Naive thymus-derived CD4-positive, alpha-beta T cell (primary cell): ENCODE measurements around the gene FAM78B. TPM values are rescaled to one million over a fixed set of nuclear protein-coding genes. Genes with fewer than 3 reads are reported as not detected.

Experiments
- ATAC-seq: fragments of 150-1000 bp; cut with Tn5 transposase; 2 replicates; pipeline ENCODE4 v1.10.0; 2021; ENCODE audit warnings: mild to moderate bottlenecking, moderate library complexity
- CTCF ChIA-PET: fragments of 350-600 bp; sonication (Branson Sonifier 250); formaldehyde crosslinking; loops from one replicate; lab custom pipeline; 2021; ENCODE audit warnings: antibody characterized with exemption; lab: Charles Lee
- POLR2A ChIA-PET: fragments of 350-600 bp; sonication (Branson Sonifier 250); formaldehyde crosslinking; loops from one replicate; lab custom pipeline; 2021; ENCODE audit warnings: antibody characterized with exemption, inconsistent platforms; lab: Charles Lee
- DNase-seq, 9 donors: peaks; one replicate each; pipeline versions ENCODE4 v3.0.0 to v3.0.0-alpha.2; 2020 to 2022; ENCODE audit warnings: mixed read lengths in 1 of 9
- H3K27ac ChIP-seq: one replicate; pipeline ENCODE4 v1.7.0; 2013; ENCODE audit warnings: mild to moderate bottlenecking, low read depth, low read length, moderate library complexity
- H3K27me3 ChIP-seq, 2 donors: one replicate each; pipeline ENCODE4 v1.7.0; 2013; ENCODE audit warnings: low read length in 2 of 2, mild to moderate bottlenecking in 2 of 2, moderate library complexity in 2 of 2; ENCODE audit not compliant: control insufficient read depth in 2 of 2, insufficient read depth in 2 of 2
- H3K36me3 ChIP-seq, 3 experiments: 1 replicate in 2 of 3; 2 replicates in 1 of 3; pipeline ENCODE4 v1.7.0; 2013; ENCODE audit warnings: low read length in 3 of 3, mild to moderate bottlenecking in 3 of 3, moderate library complexity in 1 of 3; ENCODE audit not compliant: insufficient read depth in 3 of 3, control insufficient read depth in 2 of 3
- H3K4me1 ChIP-seq, 2 donors: one replicate each; pipeline ENCODE4 v1.7.0; 2013; ENCODE audit warnings: low read length in 2 of 2, mild to moderate bottlenecking in 2 of 2, moderate library complexity in 1 of 2; ENCODE audit not compliant: control insufficient read depth in 2 of 2, insufficient read depth in 2 of 2
- H3K4me3 ChIP-seq: 2 replicates; pipeline ENCODE4 v1.7.0; 2013; ENCODE audit warnings: mild to moderate bottlenecking, low read length
- H3K9me3 ChIP-seq, 3 experiments: 1 replicate in 2 of 3; 2 replicates in 1 of 3; pipeline ENCODE4 v1.7.0; 2013; ENCODE audit warnings: low read length in 3 of 3; ENCODE audit not compliant: control insufficient read depth in 2 of 3
- H3K27ac Mint-ChIP-seq, 9 donors: one replicate each; pipeline ENCODE4 v1.8.0; 2020 to 2022; ENCODE audit warnings: mixed read lengths in 9 of 9, mild to moderate bottlenecking in 8 of 9, moderate library complexity in 5 of 9, inconsistent platforms in 2 of 9
- H3K27me3 Mint-ChIP-seq, 5 donors: one replicate each; pipeline ENCODE4 v1.8.0; 2021 to 2022; ENCODE audit warnings: mixed read lengths in 5 of 5, mild to moderate bottlenecking in 1 of 5
- H3K36me3 Mint-ChIP-seq, 5 donors: one replicate each; pipeline ENCODE4 v1.8.0; 2020 to 2022; ENCODE audit warnings: mixed read lengths in 5 of 5, mild to moderate bottlenecking in 3 of 5, inconsistent platforms in 1 of 5
- H3K4me1 Mint-ChIP-seq, 7 donors: one replicate each; pipeline ENCODE4 v1.8.0; 2020 to 2022; ENCODE audit warnings: mixed read lengths in 7 of 7, mild to moderate bottlenecking in 3 of 7, inconsistent platforms in 1 of 7
- H3K4me3 Mint-ChIP-seq, 10 donors: one replicate each; pipeline ENCODE4 v1.8.0; 2020 to 2022; ENCODE audit warnings: mild to moderate bottlenecking in 10 of 10, mixed read lengths in 10 of 10, moderate library complexity in 6 of 10, inconsistent platforms in 2 of 10
- H3K9me3 Mint-ChIP-seq, 11 donors: one replicate each; pipeline ENCODE4 v1.8.0; 2020 to 2022; ENCODE audit warnings: mixed read lengths in 11 of 11, mild to moderate bottlenecking in 4 of 11, inconsistent platforms in 1 of 11, moderate library complexity in 1 of 11
- intact Hi-C, 2 donors: fragments of 100-400 bp; cut with micrococcal nuclease; formaldehyde crosslinking; loops; one replicate each; pipeline ENCODE4 v1.15.1; 2023
- polyA plus RNA-seq, 2 donors: library from polyadenylated mRNA; unstranded; fragments of 300-500 nt; fragmentation: Illumina TruSeq; gene quantifications; one replicate each; pipeline ENCODE4 v1.2.3, GENCODE V29; 2021
- total RNA-seq, 6 experiments: library from RNA in 5 of 6; stranded (reverse) in 5 of 6; gene quantifications; 1 replicate in 5 of 6; 2 replicates in 1 of 6; pipeline ENCODE4 v1.2.3 and lab custom pipeline; 2021 to 2026

Gene FAM78B
- total and polyA plus RNA-seq, 7 experiments from 2014 or later = 0.12 to 0.58 (median 0.45) TPM; not detected in 4

DNA sequence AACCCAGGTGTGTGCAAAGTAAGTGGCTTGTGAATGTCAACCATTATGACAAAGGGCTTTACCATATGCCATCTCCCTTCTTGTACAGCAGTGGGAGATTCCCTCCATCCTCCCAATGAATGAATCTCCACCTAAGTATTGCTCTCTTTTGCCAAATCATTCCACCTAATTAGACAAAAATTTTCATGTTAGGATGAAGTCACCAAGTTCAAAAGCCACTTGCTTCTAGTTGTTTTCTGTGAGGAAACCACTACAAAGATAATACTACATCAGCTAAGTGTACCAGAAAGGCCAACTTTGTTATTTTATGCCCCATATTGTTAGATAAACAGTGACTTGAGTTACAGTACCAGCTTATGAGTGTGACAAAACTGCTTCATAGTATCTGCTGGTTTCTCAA lies 34.3 kb downstream of the FAM78B start:
- Mint-ChIP-seq H3K27ac (no peak overlapping the region), H3K36me3 (peaks cover 0 to 4% (median 0%) of the 10 kb centered on the region in 5 donors), H3K27me3 (peaks cover 2 to 12% (median 5%) of the 10 kb centered on the region in 5 donors), H3K4me3 (no peak overlapping the region), H3K4me1 (no peaks in the 10 kb centered on the region), H3K9me3 (peaks cover 0 to 14% (median 5%) of the 10 kb centered on the region in 11 donors)
- H3K9me3 ChIP-seq = no peaks in the 10 kb centered on the region
- no peaks in the 10 kb centered on the region for H3K27me3 ChIP-seq
- no peak overlapping the region for H3K27ac ChIP-seq
- no peaks in the 10 kb centered on the region for H3K4me1 ChIP-seq
- no peaks in the 10 kb centered on the region for H3K36me3 ChIP-seq
- no peak overlapping the region for H3K4me3 ChIP-seq
- intact Hi-C loops = loop anchor here in 1 of 2 donors (2.0 kb wide), 1 partner anchor 346 kb away; no protein-coding TSS in a partner anchor
- DNase-seq (no peak), ATAC-seq (no peak)
- ChIA-PET CTCF (no interaction called here), POLR2A (no interaction called here)

DNA sequence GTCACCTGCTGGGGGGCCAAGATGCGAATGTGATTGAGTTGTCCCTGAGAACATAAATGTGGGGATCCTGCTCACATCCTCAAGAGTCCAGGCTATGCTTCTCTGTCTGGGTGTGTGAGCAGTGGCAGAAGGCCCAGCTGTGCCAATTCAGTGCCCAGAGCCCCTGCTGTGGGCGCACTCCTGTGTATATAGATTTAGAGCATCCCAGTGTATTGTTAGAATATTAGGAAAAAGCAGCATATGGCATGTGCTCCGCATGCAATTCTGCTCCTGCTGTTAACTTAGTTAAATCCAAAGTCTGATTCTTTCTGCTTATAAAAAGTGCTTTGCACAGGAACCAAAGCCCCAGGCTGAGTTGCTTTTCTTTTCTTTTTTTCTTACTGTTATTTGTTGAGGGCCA lies 37.8 kb downstream of the FAM78B start:
- no peak overlapping the region for H3K4me3 ChIP-seq
- H3K9me3 ChIP-seq = no peaks in the 10 kb centered on the region
- H3K27ac ChIP-seq = no peak overlapping the region
- no peaks in the 10 kb centered on the region for H3K36me3 ChIP-seq
- H3K27me3 ChIP-seq = no peaks in the 10 kb centered on the region
- DNase-seq (no peak), ATAC-seq (no peak)
- H3K9me3 Mint-ChIP-seq = peaks cover 0 to 14% (median 5%) of the 10 kb centered on the region in 11 donors
- CTCF ChIA-PET = no interaction called here
- H3K4me3 Mint-ChIP-seq = no peak overlapping the region
- POLR2A ChIA-PET = no interaction called here
- H3K36me3 Mint-ChIP-seq = peaks cover 0 to 4% (median 0%) of the 10 kb centered on the region in 5 donors
- H3K27ac Mint-ChIP-seq = no peak overlapping the region
- no peaks in the 10 kb centered on the region for H3K4me1 ChIP-seq
- intact Hi-C loops = no loop called here
- H3K4me1 Mint-ChIP-seq = no peaks in the 10 kb centered on the region
- peaks cover 0 to 4% (median 0%) of the 10 kb centered on the region in 5 donors for H3K27me3 Mint-ChIP-seq

DNA sequence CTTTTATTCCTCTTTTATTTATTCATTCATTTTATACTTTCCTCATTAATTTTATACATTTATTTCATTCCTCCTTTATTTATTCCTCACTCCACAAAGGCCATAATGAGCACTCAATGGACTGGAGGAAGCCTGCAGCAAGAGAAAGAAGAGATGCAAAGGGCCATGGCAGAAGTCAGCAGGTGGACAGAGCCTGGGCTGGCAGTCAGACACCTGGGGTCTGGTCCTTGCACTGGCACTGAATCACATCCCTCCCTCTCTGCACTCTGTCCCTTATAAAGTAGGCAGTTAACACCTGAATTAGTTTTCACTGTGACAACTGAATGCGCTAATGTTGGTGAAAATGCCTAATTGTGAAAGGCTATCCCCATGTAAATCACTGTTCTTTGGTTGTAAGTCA lies 38.6 kb downstream of the FAM78B start:
- Histone ChIP-seq H3K9me3 (no peaks in the 10 kb centered on the region), H3K27me3 (no peaks in the 10 kb centered on the region), H3K4me3 (no peak overlapping the region), H3K27ac (no peak overlapping the region), H3K4me1 (no peaks in the 10 kb centered on the region), H3K36me3 (no peaks in the 10 kb centered on the region)
- ATAC-seq = no peak
- no peaks in the 10 kb centered on the region for H3K4me1 Mint-ChIP-seq
- CTCF ChIA-PET = no interaction called here
- intact Hi-C loops = no loop called here
- DNase-seq = no peak
- POLR2A ChIA-PET = no interaction called here
- no peak overlapping the region for H3K27ac Mint-ChIP-seq
- H3K36me3 Mint-ChIP-seq = peaks cover 0 to 4% (median 0%) of the 10 kb centered on the region in 5 donors
- H3K9me3 Mint-ChIP-seq = peaks cover 0 to 9% (median 4%) of the 10 kb centered on the region in 11 donors
- H3K27me3 Mint-ChIP-seq = peaks cover 0 to 4% (median 0%) of the 10 kb centered on the region in 5 donors
- H3K4me3 Mint-ChIP-seq = no peak overlapping the region

- Histone ChIP-seq H3K4me1 (no peaks in the 10 kb centered on the region), H3K9me3 (no peaks in the 10 kb centered on the region), H3K27ac (no peak overlapping the region), H3K36me3 (no peaks in the 10 kb centered on the region), H3K4me3 (no peak overlapping the region), H3K27me3 (no peaks in the 10 kb centered on the region)
- Mint-ChIP-seq H3K36me3 (peaks cover 0 to 4% (median 0%) of the 10 kb centered on the region in 5 donors), H3K9me3 (no peaks in the 10 kb centered on the region), H3K27me3 (peaks cover 0 to 4% (median 0%) of the 10 kb centered on the region in 5 donors), H3K4me3 (no peak overlapping the region), H3K27ac (no peak overlapping the region), H3K4me1 (no peaks in the 10 kb centered on the region)
- no peak for DNase-seq
- intact Hi-C loops = no loop called here
- POLR2A ChIA-PET = no interaction called here
- ATAC-seq = no peak
- CTCF ChIA-PET = no interaction called here
Measured at GRCh38 chr1:166127003-166127402, 39.8 kb downstream of the FAM78B start.

DNA sequence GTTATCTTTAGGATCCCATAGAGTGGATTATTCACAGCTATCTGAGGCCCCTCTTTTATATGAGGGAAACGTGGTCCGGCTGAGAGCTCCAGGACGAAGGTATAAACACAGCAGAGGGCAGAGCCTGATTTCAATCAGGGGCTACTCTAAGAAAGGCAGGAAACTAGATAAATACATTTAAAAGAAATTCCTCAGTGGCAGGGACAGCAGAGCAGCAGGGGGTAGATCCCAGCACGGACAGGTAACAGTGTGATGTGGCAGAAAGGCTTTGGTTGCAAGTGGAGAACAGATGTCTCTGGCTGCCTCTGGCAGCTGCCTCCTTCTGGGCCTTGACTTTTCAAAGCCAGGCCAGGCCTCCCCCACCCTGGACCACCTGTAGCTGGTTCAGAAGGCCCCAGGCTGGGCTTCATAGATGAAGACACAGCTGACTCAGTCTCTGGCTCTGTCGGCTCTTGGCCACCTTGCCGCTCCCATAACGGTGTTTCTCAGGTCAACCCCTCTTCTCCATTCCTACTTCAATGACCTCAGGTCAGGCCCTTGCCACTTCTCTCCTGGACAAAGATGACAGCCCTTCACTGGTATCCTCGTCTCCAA lies 43.8 kb downstream of the FAM78B start:
- H3K4me3 Mint-ChIP-seq = no peak overlapping the region
- no peaks in the 10 kb centered on the region for H3K4me1 Mint-ChIP-seq
- no peak overlapping the region for H3K4me3 ChIP-seq
- intact Hi-C loops = no loop called here
- no peak for DNase-seq
- CTCF ChIA-PET = no interaction called here
- ATAC-seq = no peak
- H3K27ac ChIP-seq = no peak overlapping the region
- H3K9me3 ChIP-seq = no peaks in the 10 kb centered on the region
- H3K27me3 ChIP-seq = no peaks in the 10 kb centered on the region
- POLR2A ChIA-PET = no interaction called here
- H3K27ac Mint-ChIP-seq = no peak overlapping the region
- peaks cover 0 to 4% (median 0%) of the 10 kb centered on the region in 5 donors for H3K27me3 Mint-ChIP-seq
- H3K4me1 ChIP-seq = no peaks in the 10 kb centered on the region
- no peaks in the 10 kb centered on the region for H3K36me3 ChIP-seq
- H3K36me3 Mint-ChIP-seq = no peaks in the 10 kb centered on the region
- H3K9me3 Mint-ChIP-seq = peaks cover 0 to 3% (median 0%) of the 10 kb centered on the region in 11 donors

DNA sequence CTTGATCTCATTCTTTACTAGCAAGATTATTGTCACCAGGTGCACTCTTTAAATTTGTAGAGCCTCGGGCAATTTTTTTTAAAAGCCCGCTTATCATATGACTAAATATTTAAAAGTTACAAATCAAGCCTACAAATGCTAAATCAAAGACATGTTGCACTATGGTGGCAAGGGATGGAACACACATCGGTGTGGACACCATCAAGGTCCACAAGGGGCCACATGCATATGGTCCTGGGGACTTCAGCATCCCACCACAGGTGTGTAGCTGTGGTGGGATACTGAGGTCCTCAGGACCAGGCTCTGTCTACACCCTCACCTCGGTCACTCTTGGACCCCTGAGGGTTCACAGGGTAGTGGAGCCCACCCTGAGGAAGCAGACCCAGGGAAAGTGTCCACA lies 45.8 kb downstream of the FAM78B start:
- POLR2A ChIA-PET = no interaction called here
- H3K9me3 Mint-ChIP-seq = peaks cover 0 to 4% (median 0%) of the 10 kb centered on the region in 11 donors
- H3K27me3 Mint-ChIP-seq = peaks cover 0 to 9% (median 0%) of the 10 kb centered on the region in 5 donors
- H3K4me3 Mint-ChIP-seq = no peak overlapping the region
- no peak overlapping the region for H3K27ac Mint-ChIP-seq
- H3K4me1 Mint-ChIP-seq = no peaks in the 10 kb centered on the region
- Histone ChIP-seq H3K27me3 (no peaks in the 10 kb centered on the region), H3K4me1 (no peaks in the 10 kb centered on the region), H3K27ac (no peak overlapping the region), H3K4me3 (no peak overlapping the region), H3K36me3 (no peaks in the 10 kb centered on the region), H3K9me3 (no peaks in the 10 kb centered on the region)
- ATAC-seq = no peak
- H3K36me3 Mint-ChIP-seq = no peaks in the 10 kb centered on the region
- CTCF ChIA-PET = no interaction called here
- intact Hi-C loops = no loop called here
- DNase-seq = no peak

GRCh38 chr1:166120281-166120680 lies 46.5 kb downstream of the FAM78B start:
- Histone ChIP-seq H3K4me3 (no peak overlapping the region), H3K4me1 (no peaks in the 10 kb centered on the region), H3K9me3 (no peaks in the 10 kb centered on the region), H3K36me3 (no peaks in the 10 kb centered on the region), H3K27me3 (no peaks in the 10 kb centered on the region), H3K27ac (no peak overlapping the region)
- POLR2A ChIA-PET = no interaction called here
- no peak for DNase-seq
- H3K27ac Mint-ChIP-seq = no peak overlapping the region
- intact Hi-C loops = no loop called here
- peaks cover 0 to 4% (median 0%) of the 10 kb centered on the region in 11 donors for H3K9me3 Mint-ChIP-seq
- H3K4me1 Mint-ChIP-seq = no peaks in the 10 kb centered on the region
- H3K36me3 Mint-ChIP-seq = no peaks in the 10 kb centered on the region
- H3K27me3 Mint-ChIP-seq = peaks cover 0 to 9% (median 0%) of the 10 kb centered on the region in 5 donors
- CTCF ChIA-PET = no interaction called here
- ATAC-seq = no peak
- no peak overlapping the region for H3K4me3 Mint-ChIP-seq
